ENCODE results near the gene SOX12.

SOX12 gene

GRCh38 chr20:325045-325888 lies at the start of gene SOX12:
Gene SOX12 (plus strand): TSS chr20:325552. CDS start chr20:325925, 373 bp downstream.
- peak; percentile 93 for DNase-seq

GRCh38 chr20:275791-276190 lies 49.6 kb upstream of the SOX12 start:
- DNase-seq, result no peak

- no peak for DNase-seq
These were observed 48.5 kb upstream of the SOX12 start for GRCh38 chr20:276620-277495.

- DNase-seq, result no peak
These were observed 47.9 kb upstream of the SOX12 start for GRCh38 chr20:277496-277781.

GRCh38 chr20:278181-278580 lies 47.2 kb upstream of the SOX12 start:
- DNase-seq, result no peak

GRCh38 chr20:278607-279571 lies 46.5 kb upstream of the SOX12 start:
- no peak for DNase-seq

GRCh38 chr20:284172-284571 lies 41.2 kb upstream of the SOX12 start:
- DNase-seq, result no peak

- DNase-seq, result no peak
These were observed 38.8 kb upstream of the SOX12 start for GRCh38 chr20:286508-286907.

- no peak for DNase-seq
These were observed 36.2 kb upstream of the SOX12 start for GRCh38 chr20:288956-289692.

GRCh38 chr20:289693-290083 lies 35.7 kb upstream of the SOX12 start:
- no peak for DNase-seq

GRCh38 chr20:290084-290831 lies 35.1 kb upstream of the SOX12 start, which contains the start of gene C20orf96:
Gene C20orf96 (minus strand): TSS chr20:290750. CDS start chr20:290610, 140 bp downstream.
- DNase-seq, result peak; percentile 91

GRCh38 chr20:294602-295001 lies 30.8 kb upstream of the SOX12 start:
- no peak for DNase-seq

GRCh38 chr20:295804-296203 lies 29.5 kb upstream of the SOX12 start:
- DNase-seq, result no peak

- peak; percentile 82 for DNase-seq
These were observed 28.0 kb upstream of the SOX12 start, which contains the start of gene ZCCHC3 for GRCh38 chr20:297098-297924. Gene ZCCHC3 (plus strand): TSS chr20:297570. CDS start chr20:297587, 17 bp downstream.

GRCh38 chr20:297925-298775 lies 27.2 kb upstream of the SOX12 start:
- peak; percentile 49 for DNase-seq

- DNase-seq, result no peak
These were observed 26.5 kb upstream of the SOX12 start for GRCh38 chr20:298776-299391.

GRCh38 chr20:300345-300990 lies 24.9 kb upstream of the SOX12 start:
- no peak for DNase-seq
